Activated CD4-positive, alpha-beta T cell treated with anti-CD3 and anti-CD28 coated beads, Interleukin-2, Interleukin-4, amounts not matched to agents 100 ng/mL and 50 ng/mL, durations not matched to agents 16 hours and 8 hours (primary cell): ENCODE measurements around the gene RPL18A.
A peak's percentile ranks its signal among the peaks of the same experiment; 100 is the strongest.
"Not testable (repeated sequence)": the region's sequence is repeated elsewhere in the genome, so short reads cannot be mapped to it uniquely, and the experiment has no call there.

ENCODE experiments used
- DNase-seq: peaks from one replicate; pipeline ENCODE4 v3.0.0-alpha.2; 2020; ENCODE audit warnings: low spot score

The RPL18A gene

GRCh38 chr19:17866964-17867486, 7.3 kb downstream of the RPL18A start:
- no peak for DNase-seq

GRCh38 chr19:17868669-17869068, 9.0 kb downstream of the RPL18A start:
- no peak for DNase-seq

- DNase-seq, result no peak
These were observed 9.5 kb downstream of the RPL18A start for GRCh38 chr19:17869114-17869608.

GRCh38 chr19:17871032-17871877, 11.5 kb downstream of the RPL18A start:
- no peak for DNase-seq

- DNase-seq, result peak; percentile 25
These were observed 12.2 kb downstream of the RPL18A start, which contains the start of gene SLC5A5 for GRCh38 chr19:17871878-17872250. Gene SLC5A5 (plus strand): TSS chr19:17871945. CDS start chr19:17872320, 375 bp downstream.

- DNase-seq, result peak; percentile 78
These were observed 12.7 kb downstream of the RPL18A start for GRCh38 chr19:17872251-17873001.

GRCh38 chr19:17873786-17874757, 14.4 kb downstream of the RPL18A start:
- peak; percentile 68 for DNase-seq

- no peak for DNase-seq
These were observed 15.0 kb downstream of the RPL18A start for GRCh38 chr19:17874758-17875135.

GRCh38 chr19:17877696-17878095, 18.0 kb downstream of the RPL18A start:
- no peak for DNase-seq

GRCh38 chr19:17879466-17879865, 19.8 kb downstream of the RPL18A start:
- no peak for DNase-seq

GRCh38 chr19:17881701-17882100, 22.0 kb downstream of the RPL18A start:
- no peak for DNase-seq

- DNase-seq, result no peak
These were observed 24.1 kb downstream of the RPL18A start for GRCh38 chr19:17883627-17884410.

- no peak for DNase-seq
These were observed 26.8 kb downstream of the RPL18A start for GRCh38 chr19:17886515-17886914.

- DNase-seq, result not testable (repeated sequence)
These were observed 27.5 kb downstream of the RPL18A start for GRCh38 chr19:17887221-17887620.

GRCh38 chr19:17888260-17888659, 28.6 kb downstream of the RPL18A start:
- DNase-seq, result no peak

GRCh38 chr19:17889609-17890214, 30.0 kb downstream of the RPL18A start:
- no peak for DNase-seq

- no peak for DNase-seq
These were observed 34.1 kb downstream of the RPL18A start for GRCh38 chr19:17893766-17894165.

- DNase-seq, result no peak
These were observed 43.0 kb downstream of the RPL18A start for GRCh38 chr19:17902701-17903100.

GRCh38 chr19:17908244-17908643, 48.5 kb downstream of the RPL18A start:
- DNase-seq, result no peak

GRCh38 chr19:17909003-17909732, 49.5 kb downstream of the RPL18A start:
- DNase-seq, result no peak
